Endodermal cell (in vitro differentiated cells): ENCODE measurements around the gene TNIK. TPM values are rescaled to one million over a fixed set of nuclear protein-coding genes. Genes with fewer than 3 reads are reported as not detected.

ENCODE experiments used
- DNase-seq: peaks from one replicate; pipeline ENCODE4 v3.0.0-alpha.2; 2017
- H3K27ac ChIP-seq: 2 replicates; pipeline ENCODE4 v1.5.1; 2013; ENCODE audit warnings: mild to moderate bottlenecking, low read depth, low read length, moderate library complexity
- H3K27me3 ChIP-seq: 2 replicates; pipeline ENCODE4 v1.6.1; 2013; ENCODE audit warnings: mild to moderate bottlenecking, low read length, moderate library complexity; ENCODE audit not compliant: insufficient read depth, control insufficient read depth, poor library complexity, severe bottlenecking
- H3K36me3 ChIP-seq: 2 replicates; pipeline ENCODE4 v1.7.0; 2013; ENCODE audit warnings: mild to moderate bottlenecking, low read length, moderate library complexity; ENCODE audit not compliant: control insufficient read depth, insufficient read depth
- H3K4me1 ChIP-seq: one replicate; pipeline ENCODE4 v1.7.0; 2013; ENCODE audit warnings: low read length; ENCODE audit not compliant: control insufficient read depth, insufficient read depth
- H3K4me3 ChIP-seq: 2 replicates; pipeline ENCODE4 v1.5.1; 2013; ENCODE audit warnings: mild to moderate bottlenecking, low read length, moderate library complexity
- H3K9ac ChIP-seq: 2 replicates; pipeline ENCODE4 v1.6.1; 2013; ENCODE audit warnings: mild to moderate bottlenecking, low read length, moderate library complexity; ENCODE audit not compliant: poor library complexity, severe bottlenecking; ENCODE audit errors: extremely low read depth
- H3K9me3 ChIP-seq: 2 replicates; pipeline ENCODE4 v1.6.1; 2013; ENCODE audit warnings: mild to moderate bottlenecking, low read length, moderate library complexity; ENCODE audit not compliant: control insufficient read depth
- H3K27ac Mint-ChIP-seq: 2 replicates; pipeline ENCODE4 v1.8.0; 2020; ENCODE audit warnings: mixed read lengths
- H3K27me3 Mint-ChIP-seq: 2 replicates; pipeline ENCODE4 v1.8.0; 2021; ENCODE audit warnings: mild to moderate bottlenecking, mixed read lengths; ENCODE audit not compliant: insufficient read depth
- H3K36me3 Mint-ChIP-seq: 2 replicates; pipeline ENCODE4 v1.8.0; 2020; ENCODE audit warnings: low read depth, mixed read lengths
- H3K4me1 Mint-ChIP-seq: 2 replicates; pipeline ENCODE4 v1.8.0; 2020; ENCODE audit warnings: mixed read lengths
- H3K4me3 Mint-ChIP-seq: 2 replicates; pipeline ENCODE4 v1.8.0; 2020; ENCODE audit warnings: mild to moderate bottlenecking, moderate library complexity, mixed read lengths
- H3K9me3 Mint-ChIP-seq: 2 replicates; pipeline ENCODE4 v1.8.0; 2020; ENCODE audit warnings: mild to moderate bottlenecking, mixed read lengths
- CTCF ChIP-seq: fragments of 200-600 bp; sonication (generic); conservative IDR thresholded peaks from 2 replicates; pipeline ENCODE4 v1.5.0; 2021; ENCODE audit warnings: antibody characterized with exemption, mild to moderate bottlenecking
- WGBS, 2 experiments: methylation state at CpG; one replicate each; pipeline versions ENCODE4 v1.1.5 to v1.1.7; 2013; ENCODE audit warnings: missing lambda C conversion rate in 2 of 2, mixed read lengths in 1 of 2; ENCODE audit not compliant: insufficient coverage in 1 of 2, insufficient read length in 1 of 2; 5-methylcytosine and 5-hydroxymethylcytosine counted together
- total RNA-seq, 2 donors: library from RNA; stranded (reverse); fragmentation: NEBNext Ultra II Directional in 1 of 2; extraction: Animal tissue kit (Norgen Biotek cat#: 25700) in 1 of 2; gene quantifications; 2 replicates in 1 of 2; 3 replicates in 1 of 2; pipeline ENCODE4 v1.2.1, GENCODE V29; 2021

Gene TNIK
- total RNA-seq, 2 donors from 2014 or later, result 12.2 to 14.9 TPM

DNA sequence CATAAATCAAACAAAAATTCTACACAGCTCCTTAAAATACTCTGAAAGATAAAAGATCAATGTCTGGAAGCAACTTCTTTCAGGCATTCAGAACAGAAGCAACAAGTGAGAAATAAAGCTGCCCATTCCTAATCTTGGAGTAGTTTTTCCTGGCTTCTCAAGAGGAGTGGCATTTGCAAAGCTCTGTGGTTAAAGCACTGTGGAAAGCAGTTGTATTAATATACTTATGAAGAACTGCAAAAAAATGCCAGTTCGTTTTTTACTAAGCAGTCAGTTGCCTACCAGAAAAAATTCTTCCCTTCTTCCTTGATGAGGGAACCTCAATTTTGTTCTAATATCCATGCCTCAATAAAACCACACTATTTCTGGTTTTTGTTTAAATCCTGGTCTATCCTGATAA, 197.8 kb downstream of the TNIK start:
- H3K27ac ChIP-seq, result no peak overlapping the region

DNA sequence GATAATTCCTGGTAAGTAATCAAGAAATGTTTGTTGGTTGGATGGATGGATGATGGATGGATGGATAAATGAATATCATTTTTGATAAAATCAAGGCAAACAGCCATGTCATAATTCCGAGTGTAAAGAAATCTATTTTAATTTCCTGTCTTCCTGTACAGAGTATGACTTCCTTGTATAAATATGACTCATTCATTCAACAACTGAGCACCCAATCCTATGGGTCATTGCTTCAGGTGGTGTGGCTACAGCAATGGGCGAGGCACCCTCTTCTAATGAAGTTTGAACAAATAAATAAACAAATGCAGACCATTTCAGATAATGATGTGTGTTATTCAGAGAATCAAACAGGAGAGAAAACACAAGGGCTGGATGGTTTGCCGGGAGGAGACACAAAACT, 198.7 kb downstream of the TNIK start:
- WGBS, 2 experiments, result 92 to 100% methylated on average over 1 to 3 of the region's 3 CpGs
- Mint-ChIP-seq H3K4me1 (peaks cover 19% of the 10 kb centered on the region), H3K27me3 (no peaks in the 10 kb centered on the region), H3K36me3 (no peaks in the 10 kb centered on the region), H3K4me3 (no peak overlapping the region), H3K9me3 (no peaks in the 10 kb centered on the region), H3K27ac (no peak overlapping the region)
- no peaks in the 10 kb centered on the region for H3K36me3 ChIP-seq
- no peak for TF ChIP-seq CTCF
- no peaks in the 10 kb centered on the region for H3K9me3 ChIP-seq
- H3K27ac ChIP-seq, result no peak overlapping the region
- no peak overlapping the region for H3K9ac ChIP-seq
- H3K4me3 ChIP-seq, result no peak overlapping the region
- DNase-seq, result no peak
- no peaks in the 10 kb centered on the region for H3K27me3 ChIP-seq
- H3K4me1 ChIP-seq, result no peaks in the 10 kb centered on the region

More for the DNA sequence above, 197.8 kb downstream of the TNIK start:
- Mint-ChIP-seq H3K27ac (no peak overlapping the region), H3K4me3 (no peak overlapping the region), H3K4me1 (peaks cover 19% of the 10 kb centered on the region), H3K36me3 (no peaks in the 10 kb centered on the region), H3K9me3 (no peaks in the 10 kb centered on the region), H3K27me3 (no peaks in the 10 kb centered on the region)
- DNase-seq, result no peak
- Histone ChIP-seq H3K9me3 (no peaks in the 10 kb centered on the region), H3K4me3 (no peak overlapping the region), H3K27me3 (no peaks in the 10 kb centered on the region), H3K36me3 (no peaks in the 10 kb centered on the region), H3K9ac (no peak overlapping the region), H3K4me1 (no peaks in the 10 kb centered on the region)
- no peak for TF ChIP-seq CTCF
- WGBS, 2 experiments, result 94% methylated on average over 1 of the region's 1 CpG; no CpG with 5 or more reads in 1 of the 2 experiments

DNA sequence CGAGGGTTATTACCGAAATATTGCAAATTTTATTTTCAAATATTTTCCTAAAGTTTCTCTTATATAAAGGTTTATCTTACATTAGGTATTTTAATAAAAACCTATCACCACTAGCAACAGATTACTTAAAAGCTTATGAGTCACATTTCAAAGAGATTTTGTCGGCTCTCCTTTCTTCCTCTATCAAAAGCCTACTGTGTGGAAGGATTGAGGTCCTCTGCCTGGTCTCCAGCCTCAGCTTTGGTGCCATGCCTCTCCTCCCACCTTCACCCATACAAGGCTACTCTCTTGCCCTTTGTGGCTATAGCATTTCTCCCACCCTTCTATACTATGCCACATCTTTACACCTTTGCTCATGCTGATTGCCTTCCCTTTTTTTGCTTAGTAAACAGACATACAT, 199.3 kb downstream of the TNIK start:
- WGBS, 2 experiments, result 86 to 89% methylated on average over 1 to 3 of the region's 3 CpGs
- H3K4me3 Mint-ChIP-seq, result no peak overlapping the region
- Histone ChIP-seq H3K9me3 (no peaks in the 10 kb centered on the region), H3K27ac (no peak overlapping the region), H3K4me1 (no peaks in the 10 kb centered on the region), H3K36me3 (no peaks in the 10 kb centered on the region), H3K27me3 (no peaks in the 10 kb centered on the region), H3K4me3 (no peak overlapping the region), H3K9ac (no peak overlapping the region)
- H3K9me3 Mint-ChIP-seq, result no peaks in the 10 kb centered on the region
- no peaks in the 10 kb centered on the region for H3K36me3 Mint-ChIP-seq
- H3K27me3 Mint-ChIP-seq, result no peaks in the 10 kb centered on the region
- no peak overlapping the region for H3K27ac Mint-ChIP-seq
- no peak for TF ChIP-seq CTCF
- DNase-seq, result no peak
- H3K4me1 Mint-ChIP-seq, result peaks cover 21% of the 10 kb centered on the region
